GM12872 (cell line): Measurements from ENCODE around the gene IST1.

Source experiments
- TF ChIP-seq, protein P1 (sequence below): IDR thresholded peaks from 3 replicates; pipeline ENCODE4 v1.5.1; 2011; ENCODE audit warnings: low read depth, mild to moderate bottlenecking, low read length, moderate library complexity; ENCODE audit not compliant: insufficient read depth

Gene IST1

GRCh38 chr16:71924710-71925109 is 29.4 kb downstream of the IST1 start:
- TF ChIP-seq, protein P1, sequence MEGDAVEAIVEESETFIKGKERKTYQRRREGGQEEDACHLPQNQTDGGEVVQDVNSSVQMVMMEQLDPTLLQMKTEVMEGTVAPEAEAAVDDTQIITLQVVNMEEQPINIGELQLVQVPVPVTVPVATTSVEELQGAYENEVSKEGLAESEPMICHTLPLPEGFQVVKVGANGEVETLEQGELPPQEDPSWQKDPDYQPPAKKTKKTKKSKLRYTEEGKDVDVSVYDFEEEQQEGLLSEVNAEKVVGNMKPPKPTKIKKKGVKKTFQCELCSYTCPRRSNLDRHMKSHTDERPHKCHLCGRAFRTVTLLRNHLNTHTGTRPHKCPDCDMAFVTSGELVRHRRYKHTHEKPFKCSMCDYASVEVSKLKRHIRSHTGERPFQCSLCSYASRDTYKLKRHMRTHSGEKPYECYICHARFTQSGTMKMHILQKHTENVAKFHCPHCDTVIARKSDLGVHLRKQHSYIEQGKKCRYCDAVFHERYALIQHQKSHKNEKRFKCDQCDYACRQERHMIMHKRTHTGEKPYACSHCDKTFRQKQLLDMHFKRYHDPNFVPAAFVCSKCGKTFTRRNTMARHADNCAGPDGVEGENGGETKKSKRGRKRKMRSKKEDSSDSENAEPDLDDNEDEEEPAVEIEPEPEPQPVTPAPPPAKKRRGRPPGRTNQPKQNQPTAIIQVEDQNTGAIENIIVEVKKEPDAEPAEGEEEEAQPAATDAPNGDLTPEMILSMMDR = no peak

DNA sequence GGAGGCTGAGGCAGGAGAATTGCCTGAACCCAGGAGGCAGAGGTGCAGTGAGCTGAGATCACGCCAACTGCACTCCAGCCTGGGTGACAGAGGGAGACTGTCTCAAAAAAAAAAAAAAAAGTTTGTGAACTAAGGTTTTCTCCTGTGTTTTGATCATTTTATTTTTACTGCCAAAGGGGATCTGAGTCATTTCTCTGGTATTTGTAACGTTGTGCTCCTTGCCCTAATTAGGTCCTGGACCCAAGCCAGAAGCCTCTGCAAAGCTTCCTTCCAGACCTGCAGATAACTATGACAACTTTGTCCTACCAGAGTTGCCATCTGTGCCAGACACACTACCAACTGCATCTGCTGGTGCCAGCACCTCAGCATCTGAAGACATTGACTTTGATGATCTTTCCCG is 32.1 kb downstream of the IST1 start:
- TF ChIP-seq, protein P1 = no peak

GRCh38 chr16:71927787-71928186 is 32.5 kb downstream of the IST1 start:
- TF ChIP-seq, protein P1 = no peak

DNA sequence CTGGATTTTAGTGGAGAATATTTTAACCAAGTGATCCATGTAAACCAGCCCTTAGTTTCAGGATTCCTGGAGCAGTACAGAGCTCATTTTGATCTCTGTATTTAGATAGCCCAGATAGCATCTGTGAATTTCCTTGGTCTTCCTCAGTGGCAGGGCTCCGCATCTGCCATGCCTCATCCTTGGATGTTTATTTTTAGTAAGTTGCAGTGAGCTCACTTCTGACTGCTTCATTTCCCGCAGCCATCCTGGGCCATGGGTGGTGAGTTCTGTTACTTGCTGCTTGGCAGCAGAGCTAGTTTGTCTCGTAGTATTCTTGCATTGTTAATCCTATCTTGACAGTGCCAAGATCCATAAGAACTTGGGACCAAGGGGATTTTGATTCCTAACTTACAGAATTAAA is 33.7 kb downstream of the IST1 start:
- TF ChIP-seq, protein P1 = no peak

GRCh38 chr16:71930013-71930563 is 34.8 kb downstream of the IST1 start:
- TF ChIP-seq, protein P1 = no peak

DNA sequence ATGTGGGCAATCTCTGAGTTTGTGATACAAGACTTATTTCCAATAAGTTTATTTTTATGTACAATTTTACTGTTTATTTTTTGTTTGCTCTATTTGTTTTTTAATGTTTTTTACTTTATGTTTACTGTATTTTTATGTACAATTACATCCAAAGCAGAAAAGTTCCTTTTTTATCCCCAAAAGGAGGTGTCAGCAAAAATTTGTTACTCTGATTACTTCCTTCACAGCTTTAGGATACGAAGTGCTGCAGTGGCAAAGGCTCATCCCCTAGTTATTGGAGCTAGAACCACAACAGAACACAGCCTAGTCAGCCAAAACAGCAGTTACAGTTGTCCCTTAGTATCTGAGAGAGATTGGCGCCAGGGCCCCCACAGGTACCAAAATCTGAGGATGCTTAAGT is 35.7 kb downstream of the IST1 start:
- TF ChIP-seq, protein P1 = no peak

DNA sequence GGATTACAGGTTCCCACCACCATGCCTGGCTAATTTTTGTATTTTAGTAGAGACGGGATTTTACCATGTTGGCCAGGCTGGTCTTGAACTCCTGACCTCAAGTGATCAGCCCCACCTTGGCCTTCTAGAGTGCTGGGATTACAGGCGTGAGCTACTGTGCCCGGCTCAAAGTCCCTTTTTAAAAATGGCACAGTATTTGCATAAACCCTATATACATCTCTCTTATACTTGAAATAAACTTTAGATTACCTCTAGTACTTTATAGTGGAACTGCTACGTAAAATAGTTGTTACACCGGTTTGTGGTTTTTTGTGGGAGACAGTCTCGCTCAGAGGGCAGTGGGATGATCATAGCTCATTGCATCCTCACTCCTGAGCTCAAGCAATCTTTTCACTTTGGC is 36.3 kb downstream of the IST1 start:
- TF ChIP-seq, protein P1 = no peak
